SK-N-SH (cell line): ENCODE measurements around the gene NOP16. TPM values are rescaled to one million over a fixed set of nuclear protein-coding genes. Genes with fewer than 3 reads are reported as not detected.
A peak's percentile ranks its signal among the peaks of the same experiment; 100 is the strongest.

Experiments
- CTCF ChIA-PET: fragments of 300-600, 350-600 bp; formaldehyde crosslinking; extraction: SDS; loops from one replicate; lab custom pipeline; 2021; lab: Yijun Ruan, JAX
- POLR2A ChIA-PET: fragments of 350-600 bp; sonication (Branson Sonifier 250); formaldehyde crosslinking; extraction: SDS; loops from one replicate; lab custom pipeline; 2020; ENCODE audit warnings: antibody characterized with exemption, inconsistent platforms; lab: Yijun Ruan, JAX
- DNase-seq: peaks from one replicate; pipeline ENCODE4 v3.0.0; 2012
- H2AFZ ChIP-seq: fragments of 200-600 bp; sonication (generic); 2 replicates; pipeline ENCODE4 v1.8.1; 2016; ENCODE audit warnings: antibody characterized with exemption, mild to moderate bottlenecking, low read depth
- H3F3A ChIP-seq: fragments of 200-600 bp; sonication (generic); replicated peaks from 2 replicates; pipeline ENCODE3; 2016; ENCODE audit warnings: antibody characterized with exemption, mild to moderate bottlenecking; ENCODE audit not compliant: insufficient read depth
- H3K27ac ChIP-seq, 2 experiments: fragments of 200-500 bp in 1 of 2; fragments of 200-600 bp in 1 of 2; sonication (Bioruptor generic) in 1 of 2; sonication (generic), shearing (Covaris generic) in 1 of 2; 2 replicates each; pipeline versions ENCODE4 v1.5.1 to v1.6.1; 2014 to 2016; ENCODE audit warnings: low read depth in 2 of 2, inconsistent platforms in 1 of 2, low read length in 1 of 2, mild to moderate bottlenecking in 1 of 2, mixed read lengths in 1 of 2
- H3K27me3 ChIP-seq: fragments of 200-600 bp; sonication (generic), shearing (Covaris generic); 2 replicates; pipeline ENCODE4 v1.6.1; 2016; ENCODE audit warnings: mixed run types; ENCODE audit not compliant: insufficient read depth
- H3K36me3 ChIP-seq, 2 experiments: fragments of 200-500 bp in 1 of 2; fragments of 200-600 bp in 1 of 2; sonication (Bioruptor generic) in 1 of 2; sonication (generic) in 1 of 2; replicated peaks in 1 of 2; 2 replicates each; pipeline versions ENCODE3 to v1.5.1; 2014 to 2016; ENCODE audit warnings: low read length in 1 of 2, mild to moderate bottlenecking in 1 of 2; ENCODE audit not compliant: insufficient read depth in 2 of 2, control insufficient read depth in 1 of 2
- H3K4me1 ChIP-seq, 2 experiments: fragments of 200-500 bp in 1 of 2; fragments of 200-600 bp in 1 of 2; sonication (Bioruptor generic) in 1 of 2; sonication (generic), shearing (Covaris generic) in 1 of 2; 2 replicates each; pipeline versions ENCODE4 v1.5.1 to v1.6.1; 2014 to 2016; ENCODE audit warnings: low read depth in 1 of 2, low read length in 1 of 2, mixed run types in 1 of 2; ENCODE audit not compliant: insufficient read depth in 2 of 2, control insufficient read depth in 1 of 2
- H3K4me2 ChIP-seq: fragments of 200-600 bp; sonication (generic), shearing (Covaris generic); 2 replicates; pipeline ENCODE4 v1.6.1; 2017; ENCODE audit warnings: mixed run types
- H3K4me3 ChIP-seq, 2 experiments: fragments of 200-500 bp in 1 of 2; fragments of 200-600 bp in 1 of 2; sonication (Bioruptor generic) in 1 of 2; sonication (generic), shearing (Covaris generic) in 1 of 2; 2 replicates each; pipeline versions ENCODE4 v1.5.1 to v1.8.1; 2014 to 2016; ENCODE audit warnings: low read depth in 2 of 2, inconsistent platforms in 1 of 2, low read length in 1 of 2, mild to moderate bottlenecking in 1 of 2, mixed read lengths in 1 of 2, moderate library complexity in 1 of 2
- H3K79me2 ChIP-seq: fragments of 200-600 bp; sonication (generic); 2 replicates; pipeline ENCODE4 v1.8.1; 2017; ENCODE audit warnings: mild to moderate bottlenecking; ENCODE audit not compliant: insufficient read depth
- H3K9ac ChIP-seq: fragments of 200-600 bp; sonication (generic); 2 replicates; pipeline ENCODE4 v1.6.1; 2017; ENCODE audit warnings: mixed run types
- H3K9me2 ChIP-seq: fragments of 200-600 bp; sonication (generic); 2 replicates; pipeline ENCODE4 v1.6.1; 2017; ENCODE audit warnings: mixed run types
- H3K9me3 ChIP-seq: fragments of 200-600 bp; sonication (generic); 2 replicates; pipeline ENCODE4 v1.6.1; 2017; ENCODE audit warnings: mixed run types, mild to moderate bottlenecking, moderate library complexity
- H4K20me1 ChIP-seq: fragments of 200-600 bp; sonication (generic); 2 replicates; pipeline ENCODE4 v1.6.1; 2017; ENCODE audit warnings: mild to moderate bottlenecking, mixed run types; ENCODE audit not compliant: insufficient read depth
- EZH2phosphoT487 ChIP-seq: fragments of 200-600 bp; sonication (generic); IDR thresholded peaks from 2 replicates; pipeline ENCODE4 v1.6.1; 2017; ENCODE audit warnings: low read depth, mixed run types, mild to moderate bottlenecking, antibody characterized with exemption, moderate library complexity, borderline replicate concordance
- GABPA ChIP-seq: IDR thresholded peaks from 2 replicates; pipeline ENCODE4 v1.4.0; 2012; ENCODE audit warnings: low read depth, mild to moderate bottlenecking
- IRF3 ChIP-seq: fragments of 150-350 bp; IDR thresholded peaks from 2 replicates; pipeline ENCODE4 v1.6.1; 2016; ENCODE audit warnings: mild to moderate bottlenecking, low read depth, low read length
- JUND ChIP-seq: IDR thresholded peaks from 2 replicates; pipeline ENCODE4 v1.4.0; 2012
- MAX ChIP-seq: IDR thresholded peaks from 2 replicates; pipeline ENCODE4 v1.4.0; 2012; ENCODE audit warnings: low read depth
- MXI1 ChIP-seq: IDR thresholded peaks from 2 replicates; pipeline ENCODE4 v1.6.1; 2012; ENCODE audit warnings: mild to moderate bottlenecking, low read depth, low read length, improper control_type of control experiment
- NFIC ChIP-seq: IDR thresholded peaks from 2 replicates; pipeline ENCODE4 v1.4.0; 2012; ENCODE audit warnings: borderline replicate concordance
- RCOR1 ChIP-seq: fragments of 150-350 bp; IDR thresholded peaks from 2 replicates; pipeline ENCODE4 v1.6.1; 2017; ENCODE audit warnings: antibody characterized with exemption, low read length
- RFX5 ChIP-seq: IDR thresholded peaks from 2 replicates; pipeline ENCODE4 v1.6.1; 2012; ENCODE audit warnings: mild to moderate bottlenecking, improper control_type of control experiment, low read length
- SMC3 ChIP-seq: IDR thresholded peaks from 2 replicates; pipeline ENCODE4 v1.6.1; 2012; ENCODE audit warnings: low read depth, low read length, improper control_type of control experiment
- TAF1 ChIP-seq: IDR thresholded peaks from 2 replicates; pipeline ENCODE4 v1.6.1; 2012; ENCODE audit warnings: low read depth, mild to moderate bottlenecking, low read length, moderate library complexity, borderline replicate concordance
- TCF12 ChIP-seq: IDR thresholded peaks from 2 replicates; pipeline ENCODE4 v1.4.0; 2012
- USF2 ChIP-seq: fragments of 150-350 bp; IDR thresholded peaks from 2 replicates; pipeline ENCODE4 v1.6.1; 2017; ENCODE audit warnings: antibody characterized with exemption, low read length, low read depth, borderline replicate concordance
- YY1 ChIP-seq: IDR thresholded peaks from 2 replicates; pipeline ENCODE4 v1.4.0; 2012; ENCODE audit warnings: low read depth, mild to moderate bottlenecking
- WGBS: methylation state at CpG from one replicate; pipeline ENCODE4 v1.1.6; 2017; ENCODE audit warnings: low lambda C conversion rate; 5-methylcytosine and 5-hydroxymethylcytosine counted together
- polyA plus RNA-seq, 3 experiments: library from polyadenylated mRNA; depleted of rRNA; stranded (reverse); fragments of >200 nt; gene quantifications; 2 replicates each; pipeline ENCODE4 v1.2.3, GENCODE V29; 2012

The NOP16 gene
- polyA plus RNA-seq, 1 of the 3 experiments (the other 2 are of a cell fraction), result 158 TPM

- peak overlapping the region; percentile 91 for H3K4me2 ChIP-seq
- H3K79me2 ChIP-seq, result peaks cover 56% of the 10 kb centered on the region
- peak overlapping the region; percentile 80 to 98 for H3K4me3 ChIP-seq
- DNase-seq, result no peak
- peaks cover 0 to 13% of the 10 kb centered on the region in 2 experiments; a peak in 1 of 4 replicates for H3K4me1 ChIP-seq
- H3K36me3 ChIP-seq, result peaks cover 19 to 21% of the 10 kb centered on the region in 2 experiments
- WGBS, result 4% methylated on average over 26 of the region's 27 CpGs
- no peaks in the 10 kb centered on the region for H3K27me3 ChIP-seq
- no peak for TF ChIP-seq RCOR1
- no peak for TF ChIP-seq GABPA
- TF ChIP-seq SMC3, result no peak
- no peak for TF ChIP-seq TCF12
- TF ChIP-seq RFX5, result no peak
- no peak for TF ChIP-seq JUND
- no peaks in the 10 kb centered on the region for H3K9me2 ChIP-seq
- peaks cover 32% of the 10 kb centered on the region for H4K20me1 ChIP-seq
- ChIA-PET CTCF (interaction anchor here (1.6 to 1.9 kb wide), 2 partner anchors 27 to 31 kb away, joined by 3 to 7 read pairs; partner anchors contain the start of genes HIGD2A and NOP16), POLR2A (interaction anchor here (0.7 to 1.9 kb wide), 7 partner anchors 9 to 56 kb away, joined by 3 to 7 read pairs (median 5); partner anchors contain the start of genes CLTB, HIGD2A and NOP16)
- H3F3A ChIP-seq, result peaks cover 3% of the 10 kb centered on the region
- H3K9me3 ChIP-seq, result no peaks in the 10 kb centered on the region
- peak overlapping the region; percentile 50 to 80; a peak in 3 of 4 replicates for H3K27ac ChIP-seq
- H2AFZ ChIP-seq, result peak overlapping the region; percentile 76
- H3K9ac ChIP-seq, result peak overlapping the region; percentile 88
Observed at GRCh38 chr5:176360894-176361436, 27.4 kb downstream of the NOP16 start.

- H3K9me2 ChIP-seq, result no peaks in the 10 kb centered on the region
- POLR2A ChIA-PET, result no interaction called here
- peaks cover 41% of the 10 kb centered on the region for H4K20me1 ChIP-seq
- H3K9ac ChIP-seq, result no peak overlapping the region
- no peak overlapping the region for H3K27ac ChIP-seq
- H3F3A ChIP-seq, result peaks cover 3% of the 10 kb centered on the region
- H3K27me3 ChIP-seq, result no peaks in the 10 kb centered on the region
- peak overlapping the region; percentile 91 for H3K4me2 ChIP-seq
- H3K4me1 ChIP-seq, result peaks cover 0 to 9% of the 10 kb centered on the region in 2 experiments; a peak in 1 of 4 replicates
- TF ChIP-seq RFX5, result no peak
- no peak for TF ChIP-seq USF2
- no peak for TF ChIP-seq MXI1
- TF ChIP-seq YY1, result no peak
- TF ChIP-seq TAF1, result no peak
- TF ChIP-seq IRF3, result no peak
- TF ChIP-seq EZH2phosphoT487, result no peak
- no peak for TF ChIP-seq NFIC
- no peak for TF ChIP-seq MAX
- H3K36me3 ChIP-seq, result peaks cover 19 to 33% of the 10 kb centered on the region in 2 experiments
- WGBS, result 89% methylated on average over 4 of the region's 4 CpGs
- peak overlapping the region in 1 of 2 experiments; percentile 80; a peak in 1 of 4 replicates for H3K4me3 ChIP-seq
- peaks cover 69% of the 10 kb centered on the region for H3K79me2 ChIP-seq
- no peak overlapping the region for H2AFZ ChIP-seq
- no peak for DNase-seq
- CTCF ChIA-PET, result interaction anchor here (1.2 kb wide), 2 partner anchors 125 to 630 kb away, joined by 3 to 5 read pairs; no protein-coding TSS in a partner anchor
- H3K9me3 ChIP-seq, result no peaks in the 10 kb centered on the region
Observed at GRCh38 chr5:176359658-176360057, 28.7 kb downstream of the NOP16 start.
